HG02938 (cell line): ENCODE measurements around the gene MICA.
"Not testable (repeated sequence)": the region's sequence is repeated elsewhere in the genome, so short reads cannot be mapped to it uniquely, and the experiment has no call there.

ENCODE experiments used
- ATAC-seq: cut with Tn5 transposase; IDR thresholded peaks from one replicate; pipeline ENCODE4 v1.9.1; 2021; ENCODE audit warnings: mild to moderate bottlenecking, moderate library complexity; ENCODE audit not compliant: unreplicated experiment

The MICA gene

DNA sequence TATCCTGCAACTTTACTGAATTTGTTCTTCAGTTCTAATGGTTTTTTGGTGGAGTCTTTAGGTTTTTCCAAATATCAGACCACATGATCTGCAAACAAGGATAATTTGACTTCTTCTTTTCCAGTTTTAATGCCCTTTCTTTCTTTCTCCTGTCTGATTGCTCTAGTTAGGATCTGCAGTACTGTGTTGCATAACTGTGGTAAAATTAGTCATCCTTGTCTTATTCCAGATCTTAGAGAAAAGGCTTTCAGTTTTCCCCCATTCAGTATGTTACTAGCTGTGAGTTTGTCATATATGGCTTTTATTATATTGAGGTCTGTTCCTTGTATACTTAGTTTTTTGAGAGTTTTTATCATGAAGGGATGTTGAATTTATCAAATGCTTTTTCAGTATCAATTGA, 4.3 kb downstream of the MICA start:
- ATAC-seq, result no peak

DNA sequence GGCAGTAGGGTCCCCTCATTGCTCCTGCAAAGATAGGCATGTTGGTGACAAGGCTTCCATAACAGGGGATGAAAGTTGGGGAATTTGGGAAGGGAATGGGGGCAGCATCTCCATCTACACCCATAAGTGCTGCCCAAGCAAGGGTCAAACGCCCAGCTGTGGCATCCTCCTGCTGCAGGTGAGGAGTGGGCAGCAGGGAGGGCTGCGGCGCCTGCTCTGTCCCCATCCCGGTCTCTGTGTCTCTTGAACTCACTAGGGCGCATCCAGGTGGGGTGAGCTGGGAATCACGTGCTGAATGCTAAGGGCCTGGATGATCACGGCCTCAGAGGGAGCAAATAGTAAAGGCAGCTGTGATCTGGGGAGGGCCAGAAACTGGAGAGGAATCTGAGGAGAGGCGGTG, 9.1 kb downstream of the MICA start:
- ATAC-seq, result no peak

DNA sequence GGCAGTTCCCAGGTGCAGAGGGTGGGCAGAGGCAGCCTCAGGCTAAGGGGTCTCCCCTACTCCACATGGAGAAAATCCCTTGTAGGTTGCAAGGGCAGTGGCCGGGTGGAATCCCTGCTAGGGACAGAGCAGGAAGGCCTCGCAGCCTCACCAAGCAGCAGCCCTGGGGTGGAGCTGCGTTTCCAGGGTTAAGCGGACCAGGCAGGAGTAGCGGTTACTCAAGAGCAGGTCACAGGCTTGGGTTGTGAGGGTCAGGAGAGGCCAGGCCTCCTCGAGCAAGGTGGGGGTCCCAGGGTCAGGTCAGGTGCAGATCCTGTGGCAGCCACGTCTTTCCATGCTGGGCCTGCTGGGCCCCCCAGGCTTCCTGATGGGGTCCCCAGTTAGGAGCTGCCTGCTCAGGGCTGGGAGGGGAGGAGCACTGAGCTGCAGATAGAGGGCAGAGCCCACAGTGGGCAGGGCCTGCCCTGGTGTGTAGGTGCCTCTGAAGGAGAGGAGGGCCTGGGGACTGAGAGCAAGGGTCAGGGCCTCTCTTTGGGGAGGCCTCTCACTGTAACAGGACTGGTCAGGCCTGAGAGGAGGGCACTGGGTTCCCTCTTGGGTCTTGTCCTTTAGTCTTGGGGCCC, 10.9 kb downstream of the MICA start:
- ATAC-seq, result not testable (repeated sequence)

DNA sequence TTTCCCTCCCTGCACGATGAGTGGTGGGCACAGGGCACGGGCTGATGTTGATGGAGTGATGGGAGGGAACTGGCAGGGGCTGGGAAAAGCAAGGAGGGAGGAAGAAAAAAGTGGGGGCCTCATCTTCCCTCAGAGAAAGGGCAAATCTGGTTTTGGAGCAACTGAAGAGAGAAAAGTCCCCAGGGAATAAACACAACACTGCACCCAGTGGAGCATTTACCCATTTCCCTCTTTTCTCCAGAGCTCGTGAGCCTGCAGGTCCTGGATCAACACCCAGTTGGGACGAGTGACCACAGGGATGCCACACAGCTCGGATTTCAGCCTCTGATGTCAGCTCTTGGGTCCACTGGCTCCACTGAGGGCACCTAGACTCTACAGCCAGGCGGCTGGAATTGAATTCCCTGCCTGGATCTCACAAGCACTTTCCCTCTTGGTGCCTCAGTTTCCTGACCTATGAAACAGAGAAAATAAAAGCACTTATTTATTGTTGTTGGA, 11.4 kb downstream of the MICA start:
- ATAC-seq, result no peak

DNA sequence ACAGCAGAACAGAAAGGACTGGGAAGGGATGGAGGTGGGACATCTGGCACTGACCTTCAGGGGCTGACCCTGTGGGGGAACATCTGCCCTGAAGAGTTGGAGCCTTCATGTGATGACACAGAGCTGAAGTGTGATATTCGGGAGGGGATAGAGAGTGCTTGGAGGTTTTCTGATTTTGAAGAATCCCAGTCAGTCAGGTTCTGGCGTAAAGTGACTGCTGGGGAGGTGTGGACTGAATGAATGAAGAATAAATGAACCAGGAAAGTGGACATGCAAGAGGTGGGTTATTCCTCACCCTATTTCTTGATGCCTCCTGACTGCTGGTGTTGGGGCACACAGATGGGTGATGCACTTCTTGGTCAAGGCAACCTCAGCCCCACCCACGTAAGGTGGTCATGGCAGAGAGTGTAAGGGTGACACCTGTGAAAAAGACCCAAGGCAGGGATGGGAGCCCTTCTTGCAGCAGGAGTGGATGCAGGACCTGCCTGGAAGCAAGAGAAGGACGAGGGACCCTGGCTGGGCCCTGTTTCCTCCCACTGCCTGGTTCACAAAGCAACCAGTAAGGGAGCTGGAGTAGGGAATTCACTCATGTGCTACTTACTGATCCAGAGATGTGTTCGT, 13.1 kb downstream of the MICA start:
- ATAC-seq, result no peak

DNA sequence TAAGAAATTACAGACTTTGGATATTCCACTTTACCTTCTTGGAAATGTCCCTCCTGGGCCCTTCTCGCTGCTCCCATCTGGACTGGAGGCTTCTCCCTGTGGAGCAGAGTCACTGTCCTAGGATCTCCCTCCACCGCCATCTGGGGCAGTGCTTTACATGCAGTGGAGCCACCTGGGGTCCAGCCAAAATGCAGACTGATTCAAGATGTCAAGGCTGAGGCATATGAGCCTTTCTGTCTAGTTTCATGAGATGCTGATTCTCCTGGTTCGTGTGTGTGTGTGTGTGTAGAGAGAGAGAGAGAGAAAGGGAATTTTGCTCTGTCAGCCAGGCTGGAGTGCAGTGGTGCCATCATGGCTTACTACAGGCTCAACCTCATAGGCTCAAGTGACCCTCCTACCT, 14.9 kb downstream of the MICA start:
- no peak for ATAC-seq

DNA sequence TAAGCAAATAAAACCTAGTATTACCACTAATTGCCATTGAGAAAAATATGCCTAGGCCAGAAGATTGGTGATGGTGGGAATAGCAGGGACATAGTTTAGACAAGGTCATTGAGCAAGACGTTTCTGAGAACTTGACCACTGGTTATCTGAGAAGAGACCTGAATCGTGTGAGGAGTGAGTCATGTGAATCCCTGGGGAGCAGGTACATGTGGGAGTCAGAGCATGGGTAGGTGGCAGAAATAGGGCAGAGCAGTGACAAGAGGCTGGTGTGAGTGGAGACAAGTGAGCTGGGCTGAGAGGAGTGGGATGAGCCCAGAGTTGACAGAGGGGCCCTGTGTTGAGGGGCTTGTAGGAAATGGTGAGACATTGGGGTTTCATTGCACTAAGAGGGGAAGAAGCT, 16.4 kb downstream of the MICA start:
- ATAC-seq, result no peak

DNA sequence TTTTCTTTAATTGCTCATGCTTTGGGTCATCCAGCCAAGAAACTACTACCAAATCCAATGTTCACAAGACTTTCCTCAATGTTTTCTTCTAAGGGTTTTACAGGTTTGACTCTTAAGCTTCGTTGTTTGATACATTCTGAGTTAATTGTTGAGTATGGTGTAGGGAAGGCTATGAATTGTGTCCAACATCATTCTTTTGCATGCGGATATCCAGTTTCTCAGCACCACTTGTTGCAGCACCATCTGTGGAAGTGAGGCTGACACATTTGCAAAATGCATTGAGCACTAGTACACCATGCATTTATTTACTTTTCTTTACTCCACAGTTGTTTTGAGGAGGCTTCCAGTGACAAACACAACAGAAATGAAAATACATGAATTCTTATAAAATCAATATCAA, 17.2 kb downstream of the MICA start:
- ATAC-seq, result no peak

DNA sequence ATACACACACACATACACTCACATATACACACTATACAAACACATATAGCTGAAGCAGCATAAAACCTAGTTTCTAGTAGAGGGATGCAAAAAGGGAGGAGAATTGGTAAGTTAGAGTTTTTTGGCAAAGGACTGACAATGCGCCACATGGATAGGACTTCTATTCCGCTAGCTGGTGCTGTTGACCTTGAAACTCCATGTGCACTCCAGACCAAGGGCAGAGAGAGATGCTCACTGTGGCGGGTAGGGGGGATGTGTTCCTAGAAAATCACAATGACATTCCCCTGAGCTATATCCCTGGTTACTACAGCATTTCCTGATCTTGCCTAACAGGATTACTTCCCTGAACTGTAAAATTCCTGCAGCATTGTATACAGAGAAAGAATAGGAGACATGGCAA, 19.2 kb downstream of the MICA start:
- no peak for ATAC-seq

DNA sequence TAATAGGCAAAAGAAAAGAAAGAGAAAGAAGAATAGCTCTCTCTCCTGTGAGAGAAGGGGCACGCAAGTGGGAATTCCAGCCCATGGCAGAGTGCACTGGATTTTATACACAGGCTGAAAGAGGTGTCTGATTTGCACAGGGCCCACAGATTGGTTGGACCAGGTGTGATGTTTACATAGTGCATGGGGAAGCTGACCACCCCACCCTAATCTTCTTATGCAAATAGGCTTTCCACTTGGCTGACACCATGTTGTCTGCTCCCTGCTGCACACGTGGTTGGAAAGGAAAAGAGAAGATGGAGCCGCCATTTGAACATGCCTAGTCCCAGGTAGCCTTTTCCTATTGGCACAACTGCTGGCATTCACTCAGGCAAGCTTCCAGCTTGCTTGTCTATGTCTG, 20.2 kb downstream of the MICA start:
- no peak for ATAC-seq

DNA sequence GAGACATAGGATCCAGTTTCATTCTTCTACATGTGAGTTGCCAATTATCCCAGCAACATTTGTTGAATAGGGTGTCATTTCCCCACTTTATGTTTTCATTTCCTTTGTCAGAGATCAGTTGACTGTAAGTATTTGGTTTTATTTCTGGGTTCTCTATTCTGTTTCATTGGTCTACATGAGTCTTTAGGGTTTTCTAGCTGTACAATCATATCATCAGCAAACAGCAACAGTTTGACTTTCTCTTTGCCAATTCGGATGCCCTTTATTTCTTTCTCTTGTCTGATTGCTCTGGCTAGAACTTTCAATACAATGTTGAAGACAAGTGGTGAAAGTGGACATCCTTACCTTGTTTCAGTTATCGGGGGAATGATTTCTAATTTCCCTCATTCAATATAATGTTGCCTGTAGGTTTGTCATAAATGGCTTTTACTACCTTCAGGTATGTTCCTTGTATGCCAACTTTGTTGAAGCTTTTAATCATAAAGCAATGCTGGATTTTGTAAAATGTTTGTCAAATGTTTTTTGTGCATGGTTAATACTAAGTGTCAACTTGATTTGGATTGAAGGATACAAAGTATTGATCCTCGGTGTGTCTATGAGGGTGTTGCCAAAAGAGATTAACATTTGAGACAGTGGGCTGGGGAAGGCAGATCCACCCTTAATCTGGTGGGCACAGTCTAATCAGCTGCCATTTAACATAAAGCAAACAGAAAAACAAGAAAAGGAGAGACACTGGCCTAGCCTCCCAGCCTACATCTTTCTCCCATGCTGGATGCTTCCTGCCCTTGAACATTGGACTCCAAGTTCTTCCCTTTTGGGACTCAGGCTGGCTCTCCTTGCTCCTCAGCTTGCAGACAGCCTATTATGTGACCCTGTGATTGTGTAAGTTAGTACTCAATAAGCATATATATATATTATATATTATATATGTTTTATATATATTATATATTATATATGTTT, 23.3 kb downstream of the MICA start:
- ATAC-seq, result no peak

DNA sequence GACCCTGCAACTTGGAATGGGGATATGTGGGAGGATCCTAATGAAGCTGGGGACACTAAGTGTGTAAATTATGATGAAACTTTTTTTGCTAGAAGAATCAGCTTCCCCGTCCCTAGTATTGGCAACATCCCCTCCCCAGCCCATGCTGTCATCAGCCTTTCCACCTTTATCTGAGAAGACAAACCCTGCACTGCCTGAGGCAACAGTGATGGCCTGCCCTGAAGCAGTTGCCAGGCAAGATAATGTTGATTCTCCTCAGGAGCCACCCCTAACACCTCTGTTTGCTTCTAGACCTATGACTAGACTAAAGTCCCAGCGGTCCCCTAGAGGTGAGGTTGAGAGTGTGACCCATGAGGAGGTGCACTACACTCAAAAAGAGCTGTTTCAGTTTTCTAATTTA, 27.1 kb downstream of the MICA start:
- ATAC-seq, result no peak

DNA sequence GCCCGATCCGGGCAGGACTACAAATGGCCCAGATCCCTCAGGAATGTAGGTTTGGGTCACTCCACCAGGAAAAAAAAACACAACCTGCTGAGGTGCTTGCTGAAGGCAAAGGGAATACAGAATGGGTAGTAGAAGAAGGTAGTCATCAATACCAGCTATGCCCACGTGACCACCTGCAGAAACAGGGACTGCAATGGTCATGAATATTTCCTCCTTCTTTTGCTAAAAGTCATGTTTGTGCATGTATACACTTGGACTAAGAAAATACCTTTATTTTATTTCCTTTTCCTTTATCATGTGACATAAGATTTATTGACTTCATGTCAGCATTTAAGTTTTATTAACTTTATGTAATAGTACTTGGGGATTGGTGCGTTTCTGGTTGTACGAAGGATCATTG, 31.7 kb downstream of the MICA start:
- not testable (repeated sequence) for ATAC-seq

DNA sequence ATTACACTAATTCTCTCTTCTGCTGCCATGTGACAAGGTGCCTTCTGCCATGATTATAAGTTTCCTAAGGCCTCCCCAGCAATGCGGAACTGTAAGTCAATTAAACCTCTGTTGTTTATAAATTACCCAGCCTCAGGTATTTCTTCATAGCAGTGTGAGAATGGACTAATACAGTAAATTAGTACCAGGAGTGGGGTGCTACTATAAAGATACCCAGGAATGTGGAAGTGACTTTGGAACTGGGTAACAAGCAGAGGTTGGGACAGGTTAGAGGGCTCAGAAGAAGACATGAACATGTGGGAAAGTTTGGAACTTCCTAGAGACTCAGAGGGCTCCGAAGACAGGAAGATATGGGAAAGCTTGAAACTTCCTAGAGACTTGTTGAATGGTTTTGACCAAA, 34.8 kb downstream of the MICA start:
- no peak for ATAC-seq

DNA sequence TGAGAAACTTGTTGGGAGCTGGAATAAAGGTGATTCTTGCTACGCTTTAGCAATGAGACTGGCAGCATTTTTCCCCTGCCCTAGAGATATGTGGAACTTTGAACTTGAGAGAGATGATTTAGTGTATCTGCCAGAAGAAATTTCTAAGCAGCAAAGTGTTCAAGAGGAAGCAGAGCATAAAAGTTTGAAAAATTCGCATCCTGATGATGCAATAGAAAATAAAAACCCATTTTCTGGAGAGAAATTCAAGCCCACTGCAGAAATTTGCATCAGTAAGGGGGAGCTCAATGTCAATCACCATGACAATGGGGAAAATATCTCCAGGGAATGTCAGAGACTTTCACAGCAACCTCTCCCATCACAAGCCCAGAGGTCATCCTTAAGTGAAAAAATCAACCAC, 35.3 kb downstream of the MICA start:
- no peak for ATAC-seq

DNA sequence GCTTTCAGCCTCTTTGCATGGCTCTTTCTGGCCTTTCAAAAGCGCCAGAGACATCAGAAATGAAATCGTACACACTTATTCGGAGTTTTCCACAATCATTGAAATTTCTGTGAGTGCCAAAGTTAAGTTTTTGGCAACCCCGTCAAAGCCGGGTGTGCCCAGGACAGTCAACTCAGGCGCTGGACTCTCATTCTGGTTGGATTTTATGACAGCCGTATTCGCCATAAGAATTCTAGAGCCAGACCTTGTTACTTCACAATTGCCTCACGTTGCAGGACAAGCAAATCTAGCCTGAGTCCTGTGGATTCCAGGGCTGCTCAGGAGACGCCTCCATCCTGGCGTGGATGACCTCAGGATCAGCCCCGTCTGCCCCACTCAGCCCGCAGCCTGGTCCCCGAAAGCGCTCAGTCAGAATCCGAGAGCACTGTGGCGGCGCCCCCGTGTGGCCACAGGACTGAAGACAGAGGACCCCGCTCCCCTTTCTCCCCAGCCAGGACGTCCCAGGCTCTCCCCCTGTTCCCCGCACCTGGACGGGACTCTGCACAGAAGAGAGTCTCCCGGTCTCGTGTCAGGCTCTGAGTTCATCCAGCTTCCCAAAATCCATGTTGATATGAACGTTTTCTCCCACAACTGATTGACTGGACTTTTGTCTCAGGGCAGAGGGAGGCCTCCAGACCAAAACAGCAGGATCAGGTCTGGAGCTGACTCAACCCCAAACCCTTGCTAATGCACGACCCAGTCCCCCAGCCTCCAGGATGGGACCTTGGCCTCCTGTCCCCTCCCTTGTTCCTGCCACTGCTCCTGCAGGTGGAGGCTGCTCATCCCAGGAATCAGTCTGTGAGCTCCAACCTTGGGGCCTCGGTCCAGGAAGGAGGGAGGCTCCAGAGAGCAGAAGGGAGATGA, 38.2 kb downstream of the MICA start:
- ATAC-seq, result no peak

DNA sequence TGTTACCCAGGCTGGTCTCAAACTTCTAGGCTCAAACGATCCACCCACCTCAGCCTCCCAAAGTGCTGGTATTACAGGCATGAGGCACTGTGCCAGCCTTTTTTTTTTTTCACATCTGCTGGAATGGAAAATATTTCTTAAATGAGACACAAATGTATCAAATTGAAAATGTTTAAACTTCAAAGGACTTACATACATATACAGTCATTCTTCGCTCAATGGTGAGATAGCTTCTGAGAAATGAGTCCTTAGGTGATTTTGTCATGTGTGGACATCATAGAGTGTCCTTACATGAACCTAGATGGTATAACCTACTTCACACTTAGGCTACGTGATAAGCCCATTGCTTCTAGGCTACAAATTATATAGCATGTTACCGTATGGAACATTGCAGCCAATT, 43.1 kb downstream of the MICA start:
- no peak for ATAC-seq

DNA sequence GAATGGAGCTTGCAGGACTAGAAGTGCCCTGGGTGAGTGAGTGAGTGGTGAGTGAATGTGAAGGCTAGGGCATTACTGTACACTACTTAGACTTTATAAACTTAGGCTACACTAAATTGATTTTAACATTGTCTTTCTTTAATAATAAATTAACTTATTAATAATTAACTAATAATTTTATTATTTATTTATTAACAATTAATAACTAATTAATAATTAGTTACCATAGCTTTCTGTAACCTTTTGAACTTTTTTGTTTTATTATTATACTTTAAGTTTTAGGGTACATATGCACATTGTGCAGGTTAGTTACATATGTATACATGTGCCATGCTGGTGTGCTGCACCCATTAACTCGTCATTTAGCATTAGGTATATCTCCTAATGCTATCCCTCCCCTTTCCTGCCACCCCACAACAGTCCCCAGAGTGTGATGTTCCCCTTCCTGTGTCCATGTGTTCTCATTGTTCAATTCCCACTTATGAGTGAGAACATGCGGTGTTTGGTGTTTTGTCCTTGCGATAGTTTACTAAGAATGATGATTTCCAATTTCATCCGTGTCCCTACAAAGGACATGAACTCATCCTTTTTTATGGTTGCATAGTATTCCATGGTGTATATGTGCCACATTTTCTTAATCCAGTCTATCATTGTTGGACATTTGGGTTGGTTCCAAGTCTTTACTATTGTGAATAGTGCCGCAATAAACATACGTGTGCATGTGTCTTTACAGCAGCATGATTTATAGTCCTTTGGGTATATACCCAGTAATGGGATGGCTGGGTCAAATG, 43.8 kb downstream of the MICA start:
- ATAC-seq, result not testable (repeated sequence)

DNA sequence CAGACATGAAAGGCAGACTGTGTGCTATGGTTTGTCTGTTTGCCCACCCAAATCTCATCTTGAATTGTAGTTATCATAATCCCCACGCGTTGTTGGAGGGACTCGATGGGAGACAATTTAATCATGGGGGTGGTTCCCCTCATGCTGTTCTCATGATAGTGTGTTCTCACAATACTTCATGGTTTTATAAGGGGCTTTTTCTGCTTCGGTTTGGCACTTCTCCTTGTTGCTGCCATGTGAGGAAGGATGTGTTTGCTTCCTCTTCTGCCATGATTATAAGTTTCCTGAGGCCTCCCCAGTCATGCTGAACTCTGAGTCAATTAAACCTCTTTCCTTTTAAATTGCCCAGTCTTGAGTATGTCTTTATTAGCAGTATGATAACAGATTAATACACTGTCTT, 47.4 kb downstream of the MICA start:
- no peak for ATAC-seq

DNA sequence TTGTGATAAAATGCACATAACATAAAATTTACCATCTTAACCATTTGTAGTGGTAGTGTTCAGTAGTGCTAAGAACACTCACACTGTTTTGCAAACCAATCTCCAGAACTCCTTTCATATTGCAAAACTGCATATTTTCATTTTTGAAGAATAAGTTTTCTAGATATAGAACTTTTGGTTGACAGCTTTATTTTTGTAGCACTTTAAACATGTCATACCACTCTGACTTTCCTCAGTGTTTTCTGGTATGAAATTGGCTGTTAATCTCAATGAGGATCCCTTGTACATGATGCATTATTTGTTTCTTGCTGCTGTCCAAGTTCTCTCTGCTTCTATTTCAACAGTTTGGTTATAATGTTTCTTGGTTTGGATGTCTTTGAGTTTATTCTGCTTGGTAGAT, 49.5 kb downstream of the MICA start:
- ATAC-seq, result no peak
